Activated naive CD8-positive, alpha-beta T cell treated with anti-CD3 and anti-CD28 coated beads, Interleukin-2, amount 10 ng/mL, durations not matched to agents 7 days and 5 days (primary cell): Measurements from ENCODE around the gene KCNH8. TPM values are rescaled to one million over a fixed set of nuclear protein-coding genes. Genes with fewer than 3 reads are reported as not detected.

Experiments
- ATAC-seq: fragments of 150-1000 bp; cut with Tn5 transposase; one replicate; pipeline ENCODE4 v1.10.0; 2021; ENCODE audit warnings: low read depth, moderate library complexity
- POLR2A ChIA-PET: fragments of 350-600 bp; sonication (Branson Sonifier 250); formaldehyde crosslinking; loops from one replicate; lab custom pipeline; 2021; ENCODE audit warnings: antibody characterized with exemption; lab: Charles Lee
- DNase-seq: peaks from one replicate; pipeline ENCODE4 v3.0.0; 2021
- H3K27ac Mint-ChIP-seq: one replicate; pipeline ENCODE4 v1.8.0; 2022; ENCODE audit warnings: mild to moderate bottlenecking, mixed read lengths
- H3K27me3 Mint-ChIP-seq: one replicate; pipeline ENCODE4 v1.8.0; 2022; ENCODE audit warnings: mild to moderate bottlenecking, moderate library complexity, mixed read lengths
- H3K36me3 Mint-ChIP-seq: one replicate; pipeline ENCODE4 v1.8.0; 2021; ENCODE audit warnings: mild to moderate bottlenecking, mixed read lengths
- H3K4me1 Mint-ChIP-seq: one replicate; pipeline ENCODE4 v1.8.0; 2021; ENCODE audit warnings: mixed read lengths
- H3K4me3 Mint-ChIP-seq: one replicate; pipeline ENCODE4 v1.8.0; 2022; ENCODE audit warnings: mild to moderate bottlenecking, moderate library complexity, mixed read lengths
- H3K9me3 Mint-ChIP-seq: one replicate; pipeline ENCODE4 v1.8.0; 2021; ENCODE audit warnings: mixed read lengths
- total RNA-seq, 2 experiments: library from RNA; stranded (reverse); gene quantifications; one replicate each; pipeline ENCODE4 v1.2.3, GENCODE V29; 2021

The KCNH8 gene
- total RNA-seq, 2 experiments from 2014 or later, result not detected

DNA sequence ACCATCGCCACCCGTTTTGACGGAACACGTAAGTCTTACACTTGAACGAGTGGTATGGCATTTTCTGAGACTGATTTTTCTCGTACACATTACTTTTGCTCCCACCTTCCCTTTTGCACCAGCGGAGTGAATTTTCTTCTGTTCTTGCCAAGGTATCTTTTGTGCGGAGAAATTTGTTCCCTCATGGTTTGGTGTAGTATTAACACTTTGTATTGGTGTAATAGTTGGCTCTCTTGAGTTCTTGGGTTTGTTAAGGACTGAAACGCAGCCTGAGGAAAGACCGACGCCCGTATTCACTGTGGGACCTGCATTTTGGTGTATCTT, 420 bp downstream of the KCNH8 start:
- ATAC-seq (no peak), DNase-seq (no peak)
- Mint-ChIP-seq H3K27me3 (peaks cover 29% of the 10 kb centered on the region), H3K27ac (no peak overlapping the region), H3K4me3 (peak overlapping the region; percentile 68), H3K36me3 (no peaks in the 10 kb centered on the region), H3K4me1 (peaks cover 15% of the 10 kb centered on the region), H3K9me3 (peaks cover 1% of the 10 kb centered on the region)
- POLR2A ChIA-PET, result no interaction called here

DNA sequence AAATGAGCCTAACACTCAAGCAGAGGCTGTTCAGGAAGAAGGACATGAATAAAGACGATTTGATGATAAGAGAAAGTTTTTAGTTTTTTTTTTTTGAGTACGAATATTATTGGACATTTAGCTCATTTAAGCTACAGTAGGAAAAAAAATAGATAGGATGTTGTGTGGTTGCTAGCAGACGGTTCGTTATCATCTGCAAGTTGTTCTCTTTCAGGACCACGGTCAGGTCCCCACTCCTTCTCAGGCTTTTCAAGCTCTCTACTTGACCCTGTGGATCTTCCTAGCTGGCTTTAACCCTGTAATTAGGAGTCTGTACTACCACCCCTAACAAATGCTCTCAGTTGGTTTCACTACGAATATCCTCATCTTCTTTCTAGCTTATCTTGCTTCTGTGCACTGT, 1.1 kb downstream of the KCNH8 start:
- DNase-seq, result no peak
- H3K27ac Mint-ChIP-seq, result no peak overlapping the region
- no peak overlapping the region for H3K4me3 Mint-ChIP-seq
- no peak for ATAC-seq
- H3K36me3 Mint-ChIP-seq, result no peaks in the 10 kb centered on the region
- peaks cover 15% of the 10 kb centered on the region for H3K4me1 Mint-ChIP-seq
- H3K9me3 Mint-ChIP-seq, result peaks cover 1% of the 10 kb centered on the region
- H3K27me3 Mint-ChIP-seq, result peaks cover 31% of the 10 kb centered on the region
- POLR2A ChIA-PET, result no interaction called here

GRCh38 chr3:19151171-19151570, 2.9 kb downstream of the KCNH8 start:
- no peak for ATAC-seq
- POLR2A ChIA-PET, result no interaction called here
- no peak overlapping the region for H3K4me3 Mint-ChIP-seq
- no peak for DNase-seq
- H3K9me3 Mint-ChIP-seq, result no peaks in the 10 kb centered on the region
- H3K27me3 Mint-ChIP-seq, result peaks cover 41% of the 10 kb centered on the region
- H3K4me1 Mint-ChIP-seq, result peaks cover 13% of the 10 kb centered on the region
- no peak overlapping the region for H3K27ac Mint-ChIP-seq
- no peaks in the 10 kb centered on the region for H3K36me3 Mint-ChIP-seq

- no peaks in the 10 kb centered on the region for H3K36me3 Mint-ChIP-seq
- H3K4me1 Mint-ChIP-seq, result no peaks in the 10 kb centered on the region
- POLR2A ChIA-PET, result no interaction called here
- H3K9me3 Mint-ChIP-seq, result no peaks in the 10 kb centered on the region
- ATAC-seq (no peak), DNase-seq (no peak)
- no peak overlapping the region for H3K27ac Mint-ChIP-seq
- no peak overlapping the region for H3K4me3 Mint-ChIP-seq
- H3K27me3 Mint-ChIP-seq, result peaks cover 24% of the 10 kb centered on the region
These were observed 6.5 kb downstream of the KCNH8 start for GRCh38 chr3:19154693-19155250.

DNA sequence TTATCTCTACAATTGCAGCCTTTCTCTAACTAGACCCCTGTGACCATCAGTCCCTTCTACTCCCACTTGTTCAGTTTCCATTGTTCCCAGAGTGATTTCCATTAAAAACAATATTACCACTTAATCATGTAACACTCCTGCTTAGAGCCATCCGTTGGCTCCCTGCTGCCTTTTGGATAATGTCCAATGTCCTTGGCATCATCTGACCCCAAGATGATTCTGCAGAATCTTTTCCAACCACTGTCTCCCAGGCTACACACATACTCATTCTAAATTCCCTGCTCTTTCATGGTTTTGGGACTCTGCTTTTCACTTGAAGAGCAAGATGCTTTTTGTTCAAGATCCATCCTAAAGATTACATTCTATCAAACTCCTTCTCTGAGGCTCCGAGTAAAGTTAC, 7.1 kb downstream of the KCNH8 start:
- DNase-seq (no peak), ATAC-seq (no peak)
- POLR2A ChIA-PET, result no interaction called here
- no peak overlapping the region for H3K4me3 Mint-ChIP-seq
- H3K36me3 Mint-ChIP-seq, result no peaks in the 10 kb centered on the region
- no peak overlapping the region for H3K27ac Mint-ChIP-seq
- no peaks in the 10 kb centered on the region for H3K4me1 Mint-ChIP-seq
- no peaks in the 10 kb centered on the region for H3K9me3 Mint-ChIP-seq
- H3K27me3 Mint-ChIP-seq, result peaks cover 21% of the 10 kb centered on the region

- POLR2A ChIA-PET, result no interaction called here
These were observed 11.8 kb downstream of the KCNH8 start for GRCh38 chr3:19159966-19160635.

DNA sequence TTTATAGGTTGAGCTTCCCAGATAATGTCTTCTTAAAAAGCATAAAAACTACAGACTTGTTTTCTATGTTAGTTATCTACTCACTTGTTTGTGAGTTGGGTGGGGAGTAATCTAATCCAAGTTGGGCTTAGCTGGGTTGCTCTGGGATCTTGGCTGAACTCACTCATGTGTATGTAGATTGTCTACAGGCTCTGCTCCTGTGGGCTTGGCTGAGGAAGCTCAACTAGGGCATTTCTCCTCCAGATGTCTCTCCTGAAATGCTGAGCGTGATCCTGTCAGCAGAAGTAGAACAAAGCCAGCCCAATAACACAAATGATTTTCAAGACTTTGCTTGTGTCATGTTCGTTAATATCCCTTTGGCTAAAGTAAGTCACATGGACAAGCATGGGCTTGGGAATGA, 17.3 kb downstream of the KCNH8 start:
- Mint-ChIP-seq H3K4me3 (no peak overlapping the region), H3K36me3 (no peaks in the 10 kb centered on the region), H3K27me3 (peaks cover 4% of the 10 kb centered on the region), H3K27ac (no peak overlapping the region), H3K9me3 (no peaks in the 10 kb centered on the region), H3K4me1 (no peaks in the 10 kb centered on the region)
- no peak for ATAC-seq
- DNase-seq, result no peak
- POLR2A ChIA-PET, result no interaction called here

More at GRCh38 chr3:19159966-19160635, 11.8 kb downstream of the KCNH8 start:
- Mint-ChIP-seq H3K27ac (no peak overlapping the region), H3K36me3 (no peaks in the 10 kb centered on the region), H3K27me3 (peaks cover 10% of the 10 kb centered on the region), H3K9me3 (no peaks in the 10 kb centered on the region), H3K4me1 (no peaks in the 10 kb centered on the region), H3K4me3 (no peak overlapping the region)
- DNase-seq (no peak), ATAC-seq (no peak)

- POLR2A ChIA-PET, result no interaction called here
- peaks cover 3% of the 10 kb centered on the region for H3K27me3 Mint-ChIP-seq
These were observed 23.5 kb downstream of the KCNH8 start for GRCh38 chr3:19171794-19172193.

GRCh38 chr3:19173945-19174344, 25.6 kb downstream of the KCNH8 start:
- no peaks in the 10 kb centered on the region for H3K4me1 Mint-ChIP-seq
- no peaks in the 10 kb centered on the region for H3K9me3 Mint-ChIP-seq
- no peaks in the 10 kb centered on the region for H3K36me3 Mint-ChIP-seq
- DNase-seq, result no peak
- peaks cover 5% of the 10 kb centered on the region for H3K27me3 Mint-ChIP-seq
- no peak overlapping the region for H3K27ac Mint-ChIP-seq
- H3K4me3 Mint-ChIP-seq, result no peak overlapping the region
- POLR2A ChIA-PET, result no interaction called here
- no peak for ATAC-seq

More at GRCh38 chr3:19171794-19172193, 23.5 kb downstream of the KCNH8 start:
- Mint-ChIP-seq H3K9me3 (no peaks in the 10 kb centered on the region), H3K4me3 (no peak overlapping the region), H3K4me1 (no peaks in the 10 kb centered on the region), H3K36me3 (no peaks in the 10 kb centered on the region), H3K27ac (no peak overlapping the region)
- DNase-seq (no peak), ATAC-seq (no peak)

- H3K4me3 Mint-ChIP-seq, result no peak overlapping the region
- H3K27ac Mint-ChIP-seq, result no peak overlapping the region
- H3K36me3 Mint-ChIP-seq, result no peaks in the 10 kb centered on the region
- peaks cover 16% of the 10 kb centered on the region for H3K27me3 Mint-ChIP-seq
- H3K4me1 Mint-ChIP-seq, result peaks cover 2% of the 10 kb centered on the region
- POLR2A ChIA-PET, result no interaction called here
- ATAC-seq, result no peak
- no peaks in the 10 kb centered on the region for H3K9me3 Mint-ChIP-seq
- DNase-seq, result no peak
These were observed 35.3 kb downstream of the KCNH8 start for GRCh38 chr3:19183584-19183983.

DNA sequence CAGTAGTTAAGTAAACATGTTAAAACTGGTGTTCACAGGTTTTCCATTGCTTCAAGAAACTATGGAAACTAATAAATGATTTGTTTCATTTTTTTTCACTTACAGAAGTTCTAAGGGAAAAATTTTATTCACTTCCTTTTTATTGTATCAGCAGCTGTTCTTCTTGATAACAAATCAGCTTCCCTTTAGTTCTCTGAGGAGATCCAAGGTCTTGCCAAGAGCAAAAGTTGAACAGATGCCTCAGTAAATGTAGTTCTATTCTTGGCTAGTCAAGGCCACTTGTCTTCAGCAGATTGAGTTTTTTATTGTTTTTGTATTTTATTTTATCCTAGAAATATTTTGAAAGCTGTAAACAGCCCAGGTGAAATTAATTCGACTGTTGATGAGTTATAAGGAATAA, 41.8 kb downstream of the KCNH8 start:
- Mint-ChIP-seq H3K4me1 (peaks cover 2% of the 10 kb centered on the region), H3K4me3 (no peak overlapping the region), H3K36me3 (no peaks in the 10 kb centered on the region), H3K27me3 (peaks cover 3% of the 10 kb centered on the region), H3K27ac (no peak overlapping the region), H3K9me3 (no peaks in the 10 kb centered on the region)
- POLR2A ChIA-PET, result no interaction called here
- ATAC-seq, result no peak
- no peak for DNase-seq

- Mint-ChIP-seq H3K4me3 (no peak overlapping the region), H3K36me3 (no peaks in the 10 kb centered on the region), H3K4me1 (peaks cover 2% of the 10 kb centered on the region), H3K27me3 (peaks cover 1% of the 10 kb centered on the region), H3K27ac (no peak overlapping the region), H3K9me3 (no peaks in the 10 kb centered on the region)
- ATAC-seq (no peak), DNase-seq (no peak)
- POLR2A ChIA-PET, result no interaction called here
These were observed 42.3 kb downstream of the KCNH8 start for GRCh38 chr3:19190602-19191001.

GRCh38 chr3:19199131-19199530, 50.8 kb downstream of the KCNH8 start:
- DNase-seq (no peak), ATAC-seq (no peak)
- POLR2A ChIA-PET, result no interaction called here
- no peaks in the 10 kb centered on the region for H3K4me1 Mint-ChIP-seq
- H3K27me3 Mint-ChIP-seq, result peaks cover 2% of the 10 kb centered on the region
- H3K27ac Mint-ChIP-seq, result no peak overlapping the region
- H3K36me3 Mint-ChIP-seq, result no peaks in the 10 kb centered on the region
- no peak overlapping the region for H3K4me3 Mint-ChIP-seq
- H3K9me3 Mint-ChIP-seq, result no peaks in the 10 kb centered on the region

DNA sequence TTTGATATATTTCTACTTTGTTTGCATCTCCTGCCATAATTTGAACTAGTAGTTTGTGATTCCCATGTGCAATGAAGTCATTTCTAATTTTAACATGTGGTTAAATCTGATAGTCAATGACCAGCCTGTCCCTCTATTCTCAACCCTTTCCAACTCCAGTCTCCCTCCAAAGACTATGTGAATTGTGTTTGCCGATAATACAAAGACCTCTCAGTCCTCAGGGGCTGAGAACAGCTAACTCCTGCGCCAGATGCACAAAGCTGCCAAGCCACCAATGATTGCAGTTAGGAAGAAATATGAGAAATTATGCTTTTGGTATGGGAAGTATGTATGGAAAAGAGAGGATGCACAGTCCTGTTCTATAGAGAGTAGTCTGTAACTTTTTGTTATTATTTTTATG, 54.0 kb downstream of the KCNH8 start:
- Mint-ChIP-seq H3K4me3 (no peak overlapping the region), H3K27ac (no peak overlapping the region), H3K9me3 (no peaks in the 10 kb centered on the region), H3K27me3 (peaks cover 2% of the 10 kb centered on the region), H3K36me3 (no peaks in the 10 kb centered on the region), H3K4me1 (no peaks in the 10 kb centered on the region)
- POLR2A ChIA-PET, result no interaction called here
- no peak for DNase-seq
- no peak for ATAC-seq
